Spleen (tissue), 11 donors: ENCODE data around the gene BRSK2. TPM values are rescaled to one million over a fixed set of nuclear protein-coding genes. Genes with fewer than 3 reads are reported as not detected.

Source experiments
- DNase-seq: peaks from one replicate; pipeline ENCODE4 v3.0.0-alpha.2; 2020
- H3K27ac ChIP-seq, 8 donors: fragments of 200-600 bp; sonication (generic) in 7 of 8; 1 replicate in 4 of 8; 2 replicates in 4 of 8; pipeline versions ENCODE4 v1.5.0 to v1.8.0; 2016 to 2021; ENCODE audit warnings: inconsistent platforms in 4 of 8, mild to moderate bottlenecking in 4 of 8, moderate library complexity in 1 of 8
- H3K27me3 ChIP-seq, 7 donors: fragments of 200-600 bp; sonication (generic) in 6 of 7; replicated peaks in 1 of 7; 1 replicate in 4 of 7; 2 replicates in 3 of 7; pipeline versions ENCODE4 v1.5.0 to v1.8.0; 2016 to 2021; ENCODE audit warnings: inconsistent platforms in 3 of 7, mild to moderate bottlenecking in 1 of 7
- H3K36me3 ChIP-seq, 6 donors: fragments of 200-600 bp; sonication (generic) in 5 of 6; 1 replicate in 4 of 6; 2 replicates in 2 of 6; pipeline versions ENCODE4 v1.5.0 to v1.8.0; 2016 to 2021; ENCODE audit warnings: inconsistent platforms in 2 of 6
- H3K4me1 ChIP-seq, 6 donors: fragments of 200-600 bp; sonication (generic) in 5 of 6; 1 replicate in 3 of 6; 2 replicates in 3 of 6; pipeline versions ENCODE4 v1.5.0 to v1.8.0; 2016 to 2021; ENCODE audit warnings: inconsistent platforms in 3 of 6
- H3K4me3 ChIP-seq, 8 donors: fragments of 200-600 bp; sonication (generic) in 7 of 8; 1 replicate in 4 of 8; 2 replicates in 4 of 8; pipeline versions ENCODE4 v1.5.0 to v1.8.0; 2016 to 2021; ENCODE audit warnings: inconsistent platforms in 4 of 8, mild to moderate bottlenecking in 4 of 8, moderate library complexity in 2 of 8
- H3K9me3 ChIP-seq, 8 donors: fragments of 200-600 bp; sonication (generic) in 7 of 8; 1 replicate in 4 of 8; 2 replicates in 4 of 8; pipeline versions ENCODE4 v1.5.0 to v1.8.0; 2016 to 2021; ENCODE audit warnings: inconsistent platforms in 4 of 8
- POLR2A ChIP-seq, 3 donors: fragments of 450-650 bp; IDR thresholded peaks; one replicate each; pipeline ENCODE4 v1.5.1; 2017; ENCODE audit warnings: antibody characterized with exemption in 3 of 3, mild to moderate bottlenecking in 1 of 3
- POLR2AphosphoS5 ChIP-seq, 3 donors: sonication (generic); formaldehyde crosslinking; IDR thresholded peaks; one replicate each; pipeline ENCODE4 v1.5.1; 2017; ENCODE audit warnings: antibody characterized with exemption in 3 of 3
- WGBS, 5 donors: extraction: QIAGEN DNeasy Blood & Tissue Kit in 3 of 5; methylation state at CpG; one replicate each; pipeline versions ENCODE4 v1.1.5 to v1.1.7; 2013 to 2018; 5-methylcytosine and 5-hydroxymethylcytosine counted together
- intact Hi-C: fragments of 100-400 bp; cut with DNase I; formaldehyde crosslinking; loops from one replicate; pipeline ENCODE4 v1.15.0; 2023; ENCODE audit warnings: low total_unique reads
- polyA plus RNA-seq, 3 donors: library from polyadenylated mRNA; stranded (reverse); fragments of 200-250 nt; gene quantifications; one replicate each; pipeline ENCODE4 v1.2.1, GENCODE V29; 2013
- total RNA-seq, 7 donors: library from RNA; depleted of rRNA in 3 of 7; stranded (reverse); fragments of >200 nt in 3 of 7; fragmentation: NEBNext Ultra II Directional in 4 of 7; extraction: Animal tissue kit (Norgen Biotek cat#: 25700) in 4 of 7; gene quantifications; one replicate each; pipeline versions ENCODE4 v1.1.0 to v1.2.1, GENCODE V29; 2016 to 2021
- TF ChIP-seq, protein P1 (sequence below), 11 experiments: fragments of 200-600 bp in 7 of 11; fragments of 450-650 bp in 4 of 11; sonication (generic) in 4 of 11; IDR thresholded peaks in 8 of 11; conservative IDR thresholded peaks in 3 of 11; 1 replicate in 7 of 11; 2 replicates in 4 of 11; pipeline versions ENCODE4 v1.4.0 to v1.8.0; 2016 to 2021; ENCODE audit warnings: antibody characterized with exemption in 11 of 11, inconsistent platforms in 4 of 11, mild to moderate bottlenecking in 1 of 11
- donor health status: healthy with polysubstance abuse.
- donor health status: DM: no; HTN: no; CAD: no; lungs with moderate emphysema.
- donor health status: DM: no; HTN: no; CAD: no.
- donor health status: Bipolar disorder and iron deficiency.
- donor health status: healthy.
- donor health status: DM: no; HTN: no; CAD: no.
- donor health status: DM: yes; HTN: yes; CAD: no.

Gene BRSK2
- total and polyA plus RNA-seq, 10 donors: 0.17 to 1.5 (median 0.42) TPM

- Histone ChIP-seq H3K4me1 (peaks cover 5 to 35% (median 14%) of the 10 kb centered on the region in 6 donors), H3K9me3 (no peaks in the 10 kb centered on the region), H3K36me3 (no peaks in the 10 kb centered on the region), H3K27me3 (peaks cover 0 to 85% (median 30%) of the 10 kb centered on the region in 7 donors), H3K27ac (no peak overlapping the region), H3K4me3 (no peak overlapping the region)
- DNase-seq: no peak
- WGBS, 5 donors: 87 to 97% (median 90%) methylated on average over 7 to 29 of the region's 29 CpGs
- TF ChIP-seq, protein P1, sequence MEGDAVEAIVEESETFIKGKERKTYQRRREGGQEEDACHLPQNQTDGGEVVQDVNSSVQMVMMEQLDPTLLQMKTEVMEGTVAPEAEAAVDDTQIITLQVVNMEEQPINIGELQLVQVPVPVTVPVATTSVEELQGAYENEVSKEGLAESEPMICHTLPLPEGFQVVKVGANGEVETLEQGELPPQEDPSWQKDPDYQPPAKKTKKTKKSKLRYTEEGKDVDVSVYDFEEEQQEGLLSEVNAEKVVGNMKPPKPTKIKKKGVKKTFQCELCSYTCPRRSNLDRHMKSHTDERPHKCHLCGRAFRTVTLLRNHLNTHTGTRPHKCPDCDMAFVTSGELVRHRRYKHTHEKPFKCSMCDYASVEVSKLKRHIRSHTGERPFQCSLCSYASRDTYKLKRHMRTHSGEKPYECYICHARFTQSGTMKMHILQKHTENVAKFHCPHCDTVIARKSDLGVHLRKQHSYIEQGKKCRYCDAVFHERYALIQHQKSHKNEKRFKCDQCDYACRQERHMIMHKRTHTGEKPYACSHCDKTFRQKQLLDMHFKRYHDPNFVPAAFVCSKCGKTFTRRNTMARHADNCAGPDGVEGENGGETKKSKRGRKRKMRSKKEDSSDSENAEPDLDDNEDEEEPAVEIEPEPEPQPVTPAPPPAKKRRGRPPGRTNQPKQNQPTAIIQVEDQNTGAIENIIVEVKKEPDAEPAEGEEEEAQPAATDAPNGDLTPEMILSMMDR (IDR thresholded peaks at IDR 0.05 in 8 of 11, conservative IDR thresholded peaks at IDR 0.05 in 3 of 11): no peak
- TF ChIP-seq POLR2AphosphoS5 (IDR thresholded peaks at IDR 0.05): no peak
- TF ChIP-seq POLR2A (IDR thresholded peaks at IDR 0.05): no peak
- intact Hi-C loops: no loop called here
Observed at GRCh38 chr11:1450344-1450875, 60.7 kb downstream of the BRSK2 start.

DNA sequence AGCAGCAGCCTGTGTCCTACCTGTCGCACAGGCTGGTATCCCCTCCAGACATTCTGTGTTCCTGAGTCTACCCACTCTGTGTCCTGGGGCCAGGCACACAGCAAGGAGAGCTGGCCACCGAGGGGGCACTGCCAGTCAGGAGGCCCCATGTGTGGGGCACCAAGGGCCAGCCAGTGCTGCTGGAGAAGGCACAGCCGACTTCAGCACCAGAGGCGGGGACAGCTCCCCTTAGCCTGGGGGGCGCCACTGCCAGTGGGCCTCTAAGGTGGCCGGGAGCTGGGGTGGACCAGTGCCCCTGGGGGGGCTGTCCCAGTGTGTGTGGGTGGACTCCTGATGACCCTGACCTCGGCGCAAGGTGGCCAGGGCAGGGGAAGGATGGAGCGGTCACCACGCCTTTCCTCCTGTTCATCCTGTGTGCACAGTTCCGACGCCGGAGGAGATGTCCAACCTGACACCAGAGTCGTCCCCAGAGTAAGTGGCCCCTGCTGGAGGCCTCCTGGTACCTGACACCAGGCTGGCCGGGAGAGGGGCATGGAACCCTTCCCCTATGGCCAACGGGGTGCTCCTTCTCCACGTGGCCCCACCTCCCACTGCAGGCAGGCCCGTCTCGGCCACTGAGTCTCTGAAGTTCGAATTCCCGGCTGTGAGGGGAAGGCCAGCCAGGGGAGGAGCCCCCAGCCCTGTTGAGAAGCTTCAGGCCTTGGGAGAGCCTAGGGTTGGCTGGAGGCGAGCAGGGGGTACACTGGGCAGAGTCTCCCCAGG lies 61.4 kb downstream of the BRSK2 start:
- no peak for DNase-seq
- Histone ChIP-seq H3K36me3 (no peaks in the 10 kb centered on the region), H3K27me3 (peaks cover 0 to 78% (median 30%) of the 10 kb centered on the region in 7 donors), H3K4me1 (peaks cover 5 to 42% (median 18%) of the 10 kb centered on the region in 6 donors), H3K4me3 (no peak overlapping the region), H3K27ac (no peak overlapping the region), H3K9me3 (no peaks in the 10 kb centered on the region)
- no peak for TF ChIP-seq POLR2A (IDR thresholded peaks at IDR 0.05)
- no peak for TF ChIP-seq POLR2AphosphoS5 (IDR thresholded peaks at IDR 0.05)
- TF ChIP-seq, protein P1 (IDR thresholded peaks at IDR 0.05 in 8 of 11, conservative IDR thresholded peaks at IDR 0.05 in 3 of 11): no peak
- intact Hi-C loops: no loop called here
- WGBS, 5 donors: 73 to 85% (median 84%) methylated on average over 15 to 22 of the region's 22 CpGs

- TF ChIP-seq POLR2AphosphoS5 (IDR thresholded peaks at IDR 0.05) (no peak), POLR2A (IDR thresholded peaks at IDR 0.05) (no peak)
- TF ChIP-seq, protein P1 (IDR thresholded peaks at IDR 0.05 in 8 of 11, conservative IDR thresholded peaks at IDR 0.05 in 3 of 11): no peak
- 80 to 86% (median 81%) methylated on average over 18 to 27 of the region's 27 CpGs for WGBS, 5 donors
- intact Hi-C loops: no loop called here
- Histone ChIP-seq H3K36me3 (no peaks in the 10 kb centered on the region), H3K27ac (no peak overlapping the region), H3K4me3 (no peak overlapping the region), H3K9me3 (no peaks in the 10 kb centered on the region), H3K27me3 (peaks cover 0 to 70% (median 28%) of the 10 kb centered on the region in 7 donors), H3K4me1 (peaks cover 5 to 50% (median 20%) of the 10 kb centered on the region in 6 donors)
- DNase-seq: no peak
Observed at GRCh38 chr11:1451781-1452470, 62.2 kb downstream of the BRSK2 start.

DNA sequence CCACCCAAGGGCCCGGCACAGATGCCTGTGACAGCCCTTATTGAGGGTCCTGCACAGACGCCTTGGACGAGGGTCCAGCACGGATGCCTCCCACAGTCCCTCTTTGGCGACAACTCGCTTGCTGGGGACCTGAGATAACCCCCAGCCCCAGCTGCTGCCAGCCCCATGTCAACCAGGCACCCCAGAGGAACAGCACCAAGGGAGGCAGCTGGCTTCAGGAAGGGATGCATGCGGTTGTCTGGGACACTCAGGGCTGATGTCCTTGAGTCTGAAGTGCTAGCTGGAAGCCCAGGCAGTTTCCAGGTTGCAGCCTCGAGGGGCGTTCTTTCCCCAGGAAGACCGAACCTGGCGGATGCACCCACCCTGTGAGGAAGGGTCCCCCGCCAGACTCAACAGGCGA lies 63.0 kb downstream of the BRSK2 start:
- intact Hi-C loops: no loop called here

More for the DNA sequence above, 63.0 kb downstream of the BRSK2 start:
- DNase-seq: no peak
- Histone ChIP-seq H3K27ac (no peak overlapping the region), H3K36me3 (no peaks in the 10 kb centered on the region), H3K4me1 (peaks cover 5 to 58% (median 20%) of the 10 kb centered on the region in 6 donors), H3K27me3 (peaks cover 0 to 62% (median 24%) of the 10 kb centered on the region in 7 donors), H3K9me3 (no peaks in the 10 kb centered on the region), H3K4me3 (no peak overlapping the region)
- TF ChIP-seq POLR2AphosphoS5 (IDR thresholded peaks at IDR 0.05) (no peak), POLR2A (IDR thresholded peaks at IDR 0.05) (no peak)
- TF ChIP-seq, protein P1 (IDR thresholded peaks at IDR 0.05 in 8 of 11, conservative IDR thresholded peaks at IDR 0.05 in 3 of 11): no peak
- WGBS, 5 donors: 58 to 80% (median 70%) methylated on average over 5 to 13 of the region's 13 CpGs
